H9 (cell line): ENCODE data around the gene BBS1. TPM values are rescaled to one million over a fixed set of nuclear protein-coding genes. Genes with fewer than 3 reads are reported as not detected.
"Not testable (repeated sequence)": the region's sequence is repeated elsewhere in the genome, so short reads cannot be mapped to it uniquely, and the experiment has no call there.

Experiments
- DNase-seq: peaks from one replicate; pipeline ENCODE4 v3.0.0-alpha.2; 2017
- H2AFZ ChIP-seq: one replicate; pipeline ENCODE4 v1.6.1; 2013; ENCODE audit warnings: mild to moderate bottlenecking, low read length, control low read depth, moderate library complexity
- H2AK5ac ChIP-seq: 2 replicates; pipeline ENCODE4 v1.6.1; 2013; ENCODE audit warnings: low read length, control low read depth, mixed read lengths; ENCODE audit not compliant: insufficient read length
- H2BK120ac ChIP-seq: one replicate; pipeline ENCODE4 v1.6.1; 2013; ENCODE audit warnings: low read depth, mild to moderate bottlenecking, low read length, control low read depth, inconsistent platforms; ENCODE audit not compliant: poor library complexity, severe bottlenecking
- H2BK12ac ChIP-seq: 2 replicates; pipeline ENCODE4 v1.6.1; 2013; ENCODE audit warnings: low read length, control low read depth, mixed read lengths, low read depth; ENCODE audit not compliant: insufficient read length
- H2BK15ac ChIP-seq: 2 replicates; pipeline ENCODE4 v1.6.1; 2013; ENCODE audit warnings: low read depth, low read length, control low read depth
- H2BK20ac ChIP-seq: one replicate; pipeline ENCODE4 v1.6.1; 2013; ENCODE audit warnings: low read depth, mild to moderate bottlenecking, low read length, control low read depth, inconsistent platforms; ENCODE audit not compliant: poor library complexity, severe bottlenecking
- H2BK5ac ChIP-seq: 2 replicates; pipeline ENCODE4 v1.6.1; 2013; ENCODE audit warnings: low read length, control low read depth, mixed read lengths; ENCODE audit not compliant: insufficient read length
- H3K14ac ChIP-seq: 2 replicates; pipeline ENCODE4 v1.6.1; 2013; ENCODE audit warnings: low read length, control low read depth; ENCODE audit not compliant: insufficient read depth
- H3K18ac ChIP-seq: 2 replicates; pipeline ENCODE4 v1.6.1; 2013; ENCODE audit warnings: low read depth, mild to moderate bottlenecking, mixed read lengths, low read length, control low read depth; ENCODE audit not compliant: insufficient read length
- H3K23ac ChIP-seq: 2 replicates; pipeline ENCODE4 v1.6.1; 2013; ENCODE audit warnings: low read length, control low read depth, mixed read lengths, low read depth; ENCODE audit not compliant: insufficient read length
- H3K23me2 ChIP-seq: 2 replicates; pipeline ENCODE4 v1.6.1; 2013; ENCODE audit warnings: low read depth, mild to moderate bottlenecking, mixed read lengths, low read length, control low read depth; ENCODE audit not compliant: insufficient read length, poor library complexity, severe bottlenecking
- H3K27ac ChIP-seq: 2 replicates; pipeline ENCODE4 v1.5.1; 2013; ENCODE audit warnings: low read length, control low read depth, mixed read lengths, low read depth; ENCODE audit not compliant: insufficient read length
- H3K27me3 ChIP-seq: 2 replicates; pipeline ENCODE4 v1.6.1; 2013; ENCODE audit warnings: low read length, control low read depth, inconsistent platforms; ENCODE audit not compliant: insufficient read depth
- H3K4ac ChIP-seq: 2 replicates; pipeline ENCODE4 v1.6.1; 2013; ENCODE audit warnings: low read depth, mild to moderate bottlenecking, control low read depth, inconsistent platforms, low read length, moderate library complexity
- H3K4me1 ChIP-seq: 2 replicates; pipeline ENCODE4 v1.6.1; 2013; ENCODE audit warnings: low read length, control low read depth, inconsistent platforms; ENCODE audit not compliant: insufficient read depth
- H3K4me2 ChIP-seq: 2 replicates; pipeline ENCODE4 v1.6.1; 2013; ENCODE audit warnings: low read length, control low read depth, mixed read lengths; ENCODE audit not compliant: insufficient read length, insufficient read depth
- H3K56ac ChIP-seq: 2 replicates; pipeline ENCODE4 v1.6.1; 2013; ENCODE audit warnings: low read depth, mild to moderate bottlenecking, mixed read lengths, low read length, control low read depth; ENCODE audit not compliant: insufficient read length
- H3K79me1 ChIP-seq: 2 replicates; pipeline ENCODE4 v1.6.1; 2013; ENCODE audit warnings: low read depth, mild to moderate bottlenecking, moderate library complexity, low read length, control low read depth, inconsistent platforms; ENCODE audit not compliant: insufficient read depth, poor library complexity, severe bottlenecking
- H3K79me2 ChIP-seq: 2 replicates; pipeline ENCODE4 v1.6.1; 2013; ENCODE audit warnings: low read length, control low read depth, inconsistent platforms; ENCODE audit not compliant: insufficient read depth
- H3K9ac ChIP-seq: 2 replicates; pipeline ENCODE4 v1.6.1; 2013; ENCODE audit warnings: low read length, control low read depth, mixed read lengths; ENCODE audit not compliant: insufficient read length; ENCODE audit errors: extremely low read depth
- H3K9me3 ChIP-seq: one replicate; pipeline ENCODE4 v1.6.1; 2013; ENCODE audit warnings: low read depth, low read length, inconsistent platforms; ENCODE audit not compliant: control insufficient read depth
- H3T11ph ChIP-seq: one replicate; pipeline ENCODE4 v1.6.1; 2013; ENCODE audit warnings: mild to moderate bottlenecking, low read length, control low read depth, inconsistent platforms
- H4K20me1 ChIP-seq: one replicate; pipeline ENCODE4 v1.6.1; 2013; ENCODE audit not compliant: control insufficient read depth, insufficient read length, insufficient read depth
- H4K5ac ChIP-seq: 2 replicates; pipeline ENCODE4 v1.6.1; 2013; ENCODE audit warnings: low read depth, mild to moderate bottlenecking, mixed read lengths, low read length, control low read depth; ENCODE audit not compliant: insufficient read length
- H4K8ac ChIP-seq: replicated peaks from 2 replicates; pipeline ENCODE4 v1.6.1; 2013; ENCODE audit warnings: low read length, control low read depth, mixed read lengths, low read depth; ENCODE audit not compliant: insufficient read length
- H4K91ac ChIP-seq: 2 replicates; pipeline ENCODE4 v1.6.1; 2013; ENCODE audit warnings: low read depth, mild to moderate bottlenecking, moderate library complexity, mixed read lengths, low read length, control low read depth; ENCODE audit not compliant: insufficient read length
- H3K27ac Mint-ChIP-seq, 3 experiments: 2 replicates in 2 of 3; 3 replicates in 1 of 3; pipeline ENCODE4 v1.8.0; 2020 to 2021; ENCODE audit warnings: mixed read lengths in 3 of 3, mild to moderate bottlenecking in 1 of 3, moderate library complexity in 1 of 3
- H3K27me3 Mint-ChIP-seq: 2 replicates; pipeline ENCODE4 v1.8.0; 2021; ENCODE audit warnings: low read depth, mild to moderate bottlenecking, moderate library complexity, mixed read lengths
- H3K36me3 Mint-ChIP-seq, 3 experiments: 2 replicates in 2 of 3; 3 replicates in 1 of 3; pipeline ENCODE4 v1.8.0; 2020 to 2021; ENCODE audit warnings: low read depth in 3 of 3, mixed read lengths in 3 of 3; ENCODE audit not compliant: insufficient read depth in 1 of 3
- H3K4me1 Mint-ChIP-seq, 2 experiments: 2 replicates each; pipeline ENCODE4 v1.8.0; 2020; ENCODE audit warnings: mixed read lengths in 2 of 2
- H3K4me3 Mint-ChIP-seq, 2 experiments: 2 replicates in 1 of 2; 3 replicates in 1 of 2; pipeline ENCODE4 v1.8.0; 2020 to 2021; ENCODE audit warnings: mild to moderate bottlenecking in 2 of 2, mixed read lengths in 2 of 2, moderate library complexity in 1 of 2
- H3K9me3 Mint-ChIP-seq, 2 experiments: 2 replicates in 1 of 2; 3 replicates in 1 of 2; pipeline ENCODE4 v1.8.0; 2020; ENCODE audit warnings: mild to moderate bottlenecking in 2 of 2, mixed read lengths in 2 of 2, moderate library complexity in 1 of 2
- CTCF ChIP-seq: fragments of 200-600 bp; sonication (generic); conservative IDR thresholded peaks from 3 replicates; pipeline ENCODE4 v1.8.0; 2021; ENCODE audit warnings: antibody characterized with exemption, mild to moderate bottlenecking
- WGBS: extraction: QIAGEN DNeasy Blood & Tissue Kit; methylation state at CpG from one replicate; pipeline ENCODE4 v1.1.7; 2013; ENCODE audit warnings: missing lambda C conversion rate, low lambda C conversion rate, mixed read lengths; ENCODE audit not compliant: insufficient read length; ENCODE audit errors: extremely low coverage; 5-methylcytosine and 5-hydroxymethylcytosine counted together
- total RNA-seq: library from RNA; stranded (reverse); gene quantifications from 2 replicates; pipeline ENCODE4 v1.2.1, GENCODE V29; 2021

The BBS1 gene
- total RNA-seq, 1 experiment from 2014 or later = 27.2 TPM

DNA sequence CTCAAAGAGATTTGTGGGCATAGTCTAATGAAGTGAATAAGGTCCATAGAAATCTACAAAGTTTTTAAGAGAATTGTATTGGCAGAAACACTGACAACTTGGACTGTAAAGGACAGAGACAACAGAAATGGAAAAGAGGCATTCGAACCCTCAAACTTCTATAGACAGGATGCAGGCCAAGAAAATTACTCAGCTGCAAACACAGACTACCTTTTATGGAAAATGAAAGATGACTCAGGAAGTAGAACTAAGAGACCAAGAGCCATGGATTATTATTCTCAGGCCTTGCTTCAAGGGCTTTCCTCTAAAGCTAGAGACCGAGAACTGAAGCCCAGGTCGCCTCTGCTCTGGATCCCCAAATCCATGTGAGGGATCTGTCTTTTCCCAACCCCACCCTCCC is 47.5 kb upstream of the BBS1 start:
- Histone ChIP-seq H3K79me1 (no peaks in the 10 kb centered on the region), H3K18ac (no peak overlapping the region), H3K27me3 (no peaks in the 10 kb centered on the region), H3K14ac (no peak overlapping the region), H3K23me2 (peaks cover 6% of the 10 kb centered on the region), H3K79me2 (no peaks in the 10 kb centered on the region), H4K5ac (no peak overlapping the region), H4K91ac (no peak overlapping the region), H4K8ac (no peak overlapping the region), H3K4ac (no peak overlapping the region), H4K20me1 (no peaks in the 10 kb centered on the region), H2BK15ac (no peak overlapping the region), H2BK20ac (no peak overlapping the region), H2BK5ac (no peak overlapping the region), H3K9ac (no peak overlapping the region), H2AFZ (no peak overlapping the region), H3T11ph (no peak overlapping the region), H3K9me3 (no peaks in the 10 kb centered on the region), H3K4me1 (no peaks in the 10 kb centered on the region; the same call in 1 of the 2 replicates), H2AK5ac (no peak overlapping the region), H3K27ac (no peak overlapping the region), H3K4me2 (no peak overlapping the region), H2BK120ac (no peak overlapping the region), H3K23ac (no peak overlapping the region), H3K56ac (no peak overlapping the region), H2BK12ac (no peak overlapping the region)
- Mint-ChIP-seq H3K9me3 (peaks cover 16 to 27% of the 10 kb centered on the region in 2 experiments; a peak in 4 of 5 replicates), H3K27me3 (peaks cover 14% of the 10 kb centered on the region), H3K4me3 (no peak overlapping the region), H3K4me1 (peaks cover 12 to 23% of the 10 kb centered on the region in 2 experiments), H3K36me3 (peaks cover 0 to 23% (median 7%) of the 10 kb centered on the region in 3 experiments; a peak in 5 of 7 replicates), H3K27ac (no peak overlapping the region)
- TF ChIP-seq CTCF = no peak
- no CpG with 5 or more reads among the region's 3 CpGs for WGBS
- DNase-seq = no peak

GRCh38 chr11:66464116-66464515 is 46.3 kb upstream of the BBS1 start:
- H3K27ac ChIP-seq, H2AFZ ChIP-seq, H3K9me3 ChIP-seq, H3K27ac Mint-ChIP-seq, H4K91ac ChIP-seq, H3K9ac ChIP-seq, H3K23ac ChIP-seq, H2BK15ac ChIP-seq, H3K56ac ChIP-seq, H3K27me3 ChIP-seq, H2BK20ac ChIP-seq, H3K14ac ChIP-seq, H2BK12ac ChIP-seq, H2BK120ac ChIP-seq, H4K20me1 ChIP-seq, H3K23me2 ChIP-seq, H3K4ac ChIP-seq, H3K4me3 Mint-ChIP-seq, H2AK5ac ChIP-seq, H3T11ph ChIP-seq, H2BK5ac ChIP-seq, H4K8ac ChIP-seq, H4K5ac ChIP-seq, H3K18ac ChIP-seq, H3K79me2 ChIP-seq, H3K4me2 ChIP-seq, H3K79me1 ChIP-seq, H3K4me1 ChIP-seq, DNase-seq: not testable (repeated sequence)
- Mint-ChIP-seq H3K27me3 (peaks cover 13% of the 10 kb centered on the region), H3K36me3 (peaks cover 0 to 28% (median 7%) of the 10 kb centered on the region in 3 experiments; a peak in 5 of 7 replicates), H3K4me1 (peaks cover 17 to 31% of the 10 kb centered on the region in 2 experiments), H3K9me3 (peaks cover 16 to 27% of the 10 kb centered on the region in 2 experiments; a peak in 4 of 5 replicates)
- WGBS = no CpG with 5 or more reads among the region's 5 CpGs
